ENCODE data around the gene RB1. TPM values are rescaled to one million over a fixed set of nuclear protein-coding genes. Genes with fewer than 3 reads are reported as not detected.

Gene RB1
- total RNA-seq, 2 donors from 2014 or later, result 26.5 to 48.1 TPM

- no peak overlapping the region for H3K27ac ChIP-seq
- H3K27me3 ChIP-seq (replicated peaks; ENCODE audit: insufficient read depth), result no peaks in the 10 kb centered on the region
- no peak overlapping the region for H3K4me3 ChIP-seq
- no peaks in the 10 kb centered on the region for H3K4me1 ChIP-seq (ENCODE audit: control insufficient read depth in 1 of 2, low read depth in 2 of 2)
- no peak for ATAC-seq (ENCODE audit: insufficient number of reproducible peaks, low FRiP score, low read depth)
- DNase-seq (ENCODE audit: low spot score), result no peak
- no peak for TF ChIP-seq CTCF (IDR thresholded peaks at IDR 0.05)
- H3K9me3 ChIP-seq, result no peaks in the 10 kb centered on the region
- H3K36me3 ChIP-seq, result no peaks in the 10 kb centered on the region
These were observed 191.3 kb downstream of the RB1 start for GRCh38 chr13:48494874-48495273.

- H3K4me1 ChIP-seq (ENCODE audit: control insufficient read depth in 1 of 2, low read depth in 2 of 2), result no peaks in the 10 kb centered on the region
- TF ChIP-seq CTCF (IDR thresholded peaks at IDR 0.05), result no peak
- no peak overlapping the region for H3K4me3 ChIP-seq
- ATAC-seq (ENCODE audit: insufficient number of reproducible peaks, low FRiP score, low read depth), result no peak
- no peaks in the 10 kb centered on the region for H3K36me3 ChIP-seq
- DNase-seq (ENCODE audit: low spot score), result no peak
- H3K27ac ChIP-seq, result no peak overlapping the region
- no peaks in the 10 kb centered on the region for H3K9me3 ChIP-seq
- H3K27me3 ChIP-seq (replicated peaks; ENCODE audit: insufficient read depth), result no peaks in the 10 kb centered on the region
These were observed 193.0 kb downstream of the RB1 start for GRCh38 chr13:48496271-48497161.

GRCh38 chr13:48497669-48498068, 194.1 kb downstream of the RB1 start:
- Histone ChIP-seq H3K4me1 (ENCODE audit: control insufficient read depth in 1 of 2, low read depth in 2 of 2) (no peaks in the 10 kb centered on the region), H3K4me3 (no peak overlapping the region), H3K9me3 (no peaks in the 10 kb centered on the region), H3K36me3 (no peaks in the 10 kb centered on the region), H3K27ac (no peak overlapping the region), H3K27me3 (replicated peaks; ENCODE audit: insufficient read depth) (no peaks in the 10 kb centered on the region)
- ATAC-seq (ENCODE audit: insufficient number of reproducible peaks, low FRiP score, low read depth), result no peak
- TF ChIP-seq CTCF (IDR thresholded peaks at IDR 0.05), result no peak
- no peak for DNase-seq (ENCODE audit: low spot score)

GRCh38 chr13:48500652-48501197, 197.2 kb downstream of the RB1 start:
- no peak overlapping the region for H3K27ac ChIP-seq
- no peak for DNase-seq (ENCODE audit: low spot score)
- no peak overlapping the region for H3K4me3 ChIP-seq
- peaks cover 8 to 13% of the 10 kb centered on the region in 2 donors for H3K4me1 ChIP-seq (ENCODE audit: control insufficient read depth in 1 of 2, low read depth in 2 of 2)
- H3K27me3 ChIP-seq (replicated peaks; ENCODE audit: insufficient read depth), result no peaks in the 10 kb centered on the region
- H3K9me3 ChIP-seq, result no peaks in the 10 kb centered on the region
- ATAC-seq (ENCODE audit: insufficient number of reproducible peaks, low FRiP score, low read depth), result no peak
- no peak for TF ChIP-seq CTCF (IDR thresholded peaks at IDR 0.05)
- no peaks in the 10 kb centered on the region for H3K36me3 ChIP-seq

- Histone ChIP-seq H3K4me3 (no peak overlapping the region), H3K27me3 (replicated peaks; ENCODE audit: insufficient read depth) (no peaks in the 10 kb centered on the region), H3K36me3 (no peaks in the 10 kb centered on the region), H3K9me3 (no peaks in the 10 kb centered on the region), H3K4me1 (ENCODE audit: control insufficient read depth in 1 of 2, low read depth in 2 of 2) (peaks cover 17 to 23% of the 10 kb centered on the region in 2 donors), H3K27ac (no peak overlapping the region)
- ATAC-seq (ENCODE audit: insufficient number of reproducible peaks, low FRiP score, low read depth) (no peak), DNase-seq (ENCODE audit: low spot score) (no peak)
- no peak for TF ChIP-seq CTCF (IDR thresholded peaks at IDR 0.05)
These were observed 198.2 kb downstream of the RB1 start for GRCh38 chr13:48501705-48502104.
